Large intestine (tissue), 3 donors: ENCODE data around the gene VSIG10L. TPM values are rescaled to one million over a fixed set of nuclear protein-coding genes. Genes with fewer than 3 reads are reported as not detected.
A peak's percentile ranks its signal among the peaks of the same experiment; 100 is the strongest.

ENCODE experiments used
- DNase-seq, 2 donors: peaks; one replicate each; pipeline versions ENCODE4 v3.0.0 to v3.0.0-alpha.2; 2013
- H3K27ac ChIP-seq: one replicate; pipeline ENCODE4 v1.5.1; 2013; ENCODE audit warnings: low read length
- H3K27me3 ChIP-seq: 2 replicates; pipeline ENCODE4 v1.6.1; 2013; ENCODE audit warnings: low read length; ENCODE audit not compliant: control insufficient read depth, insufficient read depth
- H3K36me3 ChIP-seq: 2 replicates; pipeline ENCODE4 v1.6.1; 2013; ENCODE audit warnings: low read length; ENCODE audit not compliant: control insufficient read depth, insufficient read depth
- H3K4me1 ChIP-seq: one replicate; pipeline ENCODE4 v1.6.1; 2013; ENCODE audit warnings: low read length; ENCODE audit not compliant: control insufficient read depth, insufficient read depth
- H3K4me3 ChIP-seq: one replicate; pipeline ENCODE4 v1.5.1; 2013; ENCODE audit warnings: low read length
- H3K9me3 ChIP-seq: one replicate; pipeline ENCODE4 v1.6.1; 2013; ENCODE audit warnings: mild to moderate bottlenecking, low read depth, low read length, moderate library complexity; ENCODE audit not compliant: control insufficient read depth
- WGBS: methylation state at CpG from one replicate; pipeline ENCODE4 v1.1.5; 2013; ENCODE audit warnings: low lambda C conversion rate; ENCODE audit not compliant: insufficient coverage; 5-methylcytosine and 5-hydroxymethylcytosine counted together
- polyA plus RNA-seq: library from polyadenylated mRNA; unstranded; fragments of 120-200 nt; gene quantifications from one replicate; pipeline ENCODE4 v1.2.1, GENCODE V29; 2013

VSIG10L gene
- polyA plus RNA-seq, 1 donor, result 2.2 TPM

- Histone ChIP-seq H3K27ac (no peak overlapping the region), H3K4me3 (no peak overlapping the region), H3K9me3 (no peaks in the 10 kb centered on the region), H3K27me3 (peaks cover 8% of the 10 kb centered on the region), H3K4me1 (peaks cover 6% of the 10 kb centered on the region), H3K36me3 (no peaks in the 10 kb centered on the region)
- DNase-seq, result no peak
- 92% methylated on average over 2 of the region's 19 CpGs for WGBS
Measured at GRCh38 chr19:51337861-51338562, 3.9 kb downstream of the VSIG10L start.

- no CpG with 5 or more reads among the region's 13 CpGs for WGBS
- Histone ChIP-seq H3K27ac (no peak overlapping the region), H3K4me1 (peaks cover 6% of the 10 kb centered on the region), H3K27me3 (peaks cover 8% of the 10 kb centered on the region), H3K36me3 (no peaks in the 10 kb centered on the region), H3K9me3 (no peaks in the 10 kb centered on the region), H3K4me3 (no peak overlapping the region)
- no peak for DNase-seq
Measured at GRCh38 chr19:51337141-51337860, 4.6 kb downstream of the VSIG10L start.

GRCh38 chr19:51333836-51334460 is 8.0 kb downstream of the VSIG10L start:
- H3K4me1 ChIP-seq, result no peaks in the 10 kb centered on the region
- peaks cover 8% of the 10 kb centered on the region for H3K36me3 ChIP-seq
- WGBS, result no CpG with 5 or more reads among the region's 13 CpGs
- DNase-seq, result no peak
- no peak overlapping the region for H3K4me3 ChIP-seq
- H3K27me3 ChIP-seq, result no peaks in the 10 kb centered on the region
- H3K9me3 ChIP-seq, result no peaks in the 10 kb centered on the region
- no peak overlapping the region for H3K27ac ChIP-seq

DNA sequence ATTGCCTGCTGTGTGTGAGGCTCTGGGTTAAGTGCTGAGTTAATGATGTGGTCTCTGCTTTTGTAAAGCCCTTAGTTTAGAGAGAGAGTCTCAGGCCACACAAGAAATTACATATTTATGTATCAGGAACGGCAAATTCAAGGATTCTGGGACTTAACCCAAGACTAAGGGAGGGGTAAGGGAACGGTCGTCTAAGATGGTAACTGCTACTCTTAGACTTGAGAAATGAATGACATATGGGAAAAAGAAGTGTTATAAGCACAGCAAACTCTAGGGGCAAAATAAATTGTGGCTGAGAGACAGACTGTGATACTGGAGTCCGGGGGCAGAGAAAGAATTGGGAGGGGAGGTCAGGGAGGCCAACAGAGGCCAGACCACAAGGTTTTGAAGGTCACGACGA is 10.2 kb downstream of the VSIG10L start:
- no peak overlapping the region for H3K4me3 ChIP-seq
- no peak for DNase-seq
- H3K27me3 ChIP-seq, result peaks cover 22% of the 10 kb centered on the region
- no peak overlapping the region for H3K27ac ChIP-seq
- WGBS, result 93% methylated on average over 3 of the region's 6 CpGs
- peaks cover 8% of the 10 kb centered on the region for H3K36me3 ChIP-seq
- no peaks in the 10 kb centered on the region for H3K9me3 ChIP-seq
- peaks cover 7% of the 10 kb centered on the region for H3K4me1 ChIP-seq

DNA sequence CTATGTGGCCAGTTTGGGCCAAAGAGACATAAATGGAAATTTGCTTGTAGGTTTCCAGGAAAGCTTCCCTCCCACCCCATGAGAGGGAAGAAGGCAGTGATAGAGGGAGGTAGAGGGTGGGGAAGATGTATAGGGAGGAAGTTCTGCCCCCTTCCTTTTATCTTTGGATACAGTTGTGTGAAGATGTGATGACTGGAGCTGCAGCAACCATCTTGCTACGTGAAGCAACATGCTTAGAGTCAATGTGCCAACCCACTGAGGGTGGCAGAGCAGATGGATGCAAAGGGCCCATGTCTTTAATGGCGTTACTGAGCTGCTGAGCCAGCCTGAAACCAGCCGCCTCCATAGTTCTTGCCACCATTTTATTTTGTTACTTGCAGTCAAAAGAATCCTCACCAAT is 10.7 kb downstream of the VSIG10L start:
- Histone ChIP-seq H3K27ac (no peak overlapping the region), H3K4me3 (no peak overlapping the region), H3K27me3 (peaks cover 25% of the 10 kb centered on the region), H3K4me1 (peaks cover 7% of the 10 kb centered on the region), H3K36me3 (peaks cover 8% of the 10 kb centered on the region), H3K9me3 (no peaks in the 10 kb centered on the region)
- WGBS, result no CpG with 5 or more reads among the region's 3 CpGs
- no peak for DNase-seq

DNA sequence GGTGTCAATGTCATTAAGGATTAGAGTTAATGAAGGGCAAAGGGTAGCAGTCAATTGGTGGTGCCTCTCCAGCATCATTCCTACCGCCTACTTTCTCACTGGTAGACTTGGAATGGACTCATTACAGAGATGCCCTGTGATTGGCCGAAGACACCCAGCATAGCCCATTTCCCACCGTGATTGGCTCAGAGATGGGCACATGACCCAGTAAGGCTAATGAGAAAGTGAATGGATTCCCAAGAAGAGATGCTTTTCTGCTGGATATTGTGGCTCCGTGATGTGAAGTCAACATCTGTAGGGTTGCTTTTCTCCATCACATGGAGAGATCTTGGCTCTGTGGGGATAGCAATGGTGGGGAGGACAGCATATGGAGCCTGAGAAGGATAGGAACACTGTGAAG is 11.6 kb downstream of the VSIG10L start:
- Histone ChIP-seq H3K36me3 (peaks cover 8% of the 10 kb centered on the region), H3K4me3 (no peak overlapping the region), H3K27ac (no peak overlapping the region), H3K4me1 (peaks cover 7% of the 10 kb centered on the region), H3K27me3 (peaks cover 29% of the 10 kb centered on the region), H3K9me3 (no peaks in the 10 kb centered on the region)
- no peak for DNase-seq
- WGBS, result no CpG with 5 or more reads among the region's 4 CpGs

- peaks cover 29% of the 10 kb centered on the region for H3K27me3 ChIP-seq
Measured at GRCh38 chr19:51329411-51329810, 12.5 kb downstream of the VSIG10L start.

DNA sequence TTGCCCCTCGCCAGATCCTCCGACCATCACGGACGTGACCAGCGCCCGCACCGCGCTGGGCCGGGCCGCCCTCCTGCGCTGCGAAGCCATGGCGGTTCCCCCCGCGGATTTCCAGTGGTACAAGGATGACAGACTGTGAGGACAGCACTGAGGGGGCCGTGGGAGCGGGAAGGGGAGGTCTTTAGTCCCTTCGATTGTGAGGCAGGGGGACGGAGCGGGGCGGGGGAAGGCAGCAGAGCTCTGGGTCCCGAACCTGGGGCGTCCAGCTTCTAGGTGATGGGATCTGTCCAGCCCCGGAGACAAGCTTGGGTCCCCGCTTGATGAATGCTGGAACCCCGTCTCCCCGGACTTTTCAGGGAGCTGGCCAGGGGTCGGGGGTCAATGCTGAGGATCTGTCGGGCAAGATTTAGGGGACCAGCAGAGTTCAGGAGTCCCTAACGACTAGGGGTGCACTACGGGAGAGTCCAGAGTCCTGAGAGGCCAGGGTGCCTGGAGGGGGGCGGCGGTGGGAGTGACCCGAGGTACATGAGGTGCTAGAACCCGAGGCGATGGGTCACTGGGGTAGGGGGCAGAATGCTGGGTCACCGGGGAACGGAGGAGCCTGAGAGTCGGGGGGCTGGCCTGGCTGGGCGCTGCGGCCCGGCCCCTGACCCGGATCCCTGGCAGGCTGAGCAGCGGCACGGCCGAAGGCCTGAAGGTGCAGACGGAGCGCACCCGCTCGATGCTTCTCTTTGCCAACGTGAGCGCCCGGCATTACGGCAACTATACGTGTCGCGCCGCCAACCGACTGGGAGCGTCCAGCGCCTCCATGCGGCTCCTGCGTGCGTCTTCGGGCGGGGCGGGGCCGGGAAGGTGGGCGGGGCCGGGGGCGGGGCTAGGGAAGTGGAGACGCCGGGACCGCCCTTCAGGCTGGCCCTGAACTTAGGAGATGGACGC is 14.6 kb downstream of the VSIG10L start:
- H3K36me3 ChIP-seq, result peaks cover 8% of the 10 kb centered on the region
- H3K27me3 ChIP-seq, result peaks cover 29% of the 10 kb centered on the region
- peaks cover 7% of the 10 kb centered on the region for H3K4me1 ChIP-seq
- H3K27ac ChIP-seq, result no peak overlapping the region
- no CpG with 5 or more reads among the region's 75 CpGs for WGBS
- peak in 1 of 2 donors; percentile 42 for DNase-seq
- peak overlapping the region; percentile 16 for H3K4me3 ChIP-seq
- no peaks in the 10 kb centered on the region for H3K9me3 ChIP-seq

More at GRCh38 chr19:51329411-51329810, 12.5 kb downstream of the VSIG10L start:
- Histone ChIP-seq H3K4me1 (peaks cover 7% of the 10 kb centered on the region), H3K9me3 (no peaks in the 10 kb centered on the region), H3K4me3 (no peak overlapping the region), H3K27ac (no peak overlapping the region), H3K36me3 (peaks cover 8% of the 10 kb centered on the region)
- no peak for DNase-seq
- no CpG with 5 or more reads among the region's 5 CpGs for WGBS

- Histone ChIP-seq H3K4me3 (no peak overlapping the region), H3K4me1 (peaks cover 7% of the 10 kb centered on the region), H3K27ac (no peak overlapping the region), H3K36me3 (peaks cover 7% of the 10 kb centered on the region), H3K9me3 (no peaks in the 10 kb centered on the region), H3K27me3 (peaks cover 29% of the 10 kb centered on the region)
- WGBS, result no CpG with 5 or more reads among the region's 36 CpGs
- DNase-seq, result no peak
Measured at GRCh38 chr19:51326216-51327065, 15.5 kb downstream of the VSIG10L start.
